IPS DF 4.7 (cell line): ENCODE data around the gene CD300LF.

Source experiments
- DNase-seq: peaks from one replicate; pipeline ENCODE4 v3.0.0-alpha.2; 2013; ENCODE audit warnings: low spot score; ENCODE audit errors: extremely low read depth

Gene CD300LF

DNA sequence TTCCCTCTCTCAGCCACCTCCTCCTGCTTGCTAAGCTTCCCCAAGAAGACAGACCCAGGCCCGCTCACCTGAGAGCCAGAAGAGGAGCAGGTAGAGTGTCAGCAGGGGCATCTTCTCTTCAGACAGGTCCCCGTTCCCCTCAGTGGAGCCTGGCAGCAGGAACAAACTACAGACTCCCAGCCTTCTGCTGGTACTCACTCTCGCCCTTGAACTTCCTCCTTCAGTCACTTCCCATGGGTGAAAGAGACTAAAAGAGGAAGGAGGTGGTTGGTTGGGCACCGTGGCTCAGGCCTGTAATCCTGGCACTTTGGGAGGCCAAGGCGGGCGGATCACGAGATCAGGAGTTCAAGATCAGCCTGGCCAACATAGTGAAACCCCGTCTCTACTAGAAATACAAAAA lies at the start of gene CD300LF:
Gene CD300LF, minus strand, starts transcription at position 168 of the 400 bp plus-strand sequence. Its CDS starts 57 bp downstream, at position 111.
- no peak for DNase-seq

DNA sequence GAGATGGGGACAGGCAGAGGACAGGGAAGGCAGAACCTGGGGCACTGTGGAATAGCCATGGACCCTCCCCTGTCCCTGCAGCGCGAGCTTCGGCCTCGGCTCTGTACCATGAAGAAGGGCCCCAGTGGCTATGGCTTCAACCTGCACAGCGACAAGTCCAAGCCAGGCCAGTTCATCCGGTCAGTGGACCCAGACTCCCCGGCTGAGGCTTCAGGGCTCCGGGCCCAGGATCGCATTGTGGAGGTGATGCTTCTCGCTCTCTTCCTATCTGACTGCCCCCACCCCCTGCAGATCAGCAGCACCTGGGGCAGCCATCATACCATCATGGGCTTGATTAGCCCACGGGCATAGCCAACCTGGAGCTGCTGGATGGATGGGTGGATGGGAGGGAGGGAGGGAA lies 49.2 kb upstream of the CD300LF start:
- no peak for DNase-seq

DNA sequence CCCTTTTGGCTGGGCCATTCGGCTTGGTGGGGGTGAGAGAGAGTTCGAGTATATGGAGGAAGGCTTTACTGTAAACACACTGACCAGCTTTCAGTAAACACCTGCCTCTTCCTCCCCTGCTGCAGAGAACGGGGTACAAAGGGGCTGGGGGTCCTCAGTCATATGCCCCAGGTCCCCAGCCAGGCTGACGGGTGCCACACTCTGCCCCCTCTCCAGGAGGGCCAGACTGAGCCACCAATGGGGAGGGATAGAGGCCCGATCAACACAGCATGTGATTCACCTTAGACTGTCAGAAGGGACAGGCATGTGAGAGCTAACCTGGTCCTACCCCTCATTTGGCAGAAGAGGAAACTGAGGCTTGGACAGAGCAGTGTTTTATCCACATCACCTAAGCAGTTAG lies 48.7 kb upstream of the CD300LF start:
- no peak for DNase-seq

DNA sequence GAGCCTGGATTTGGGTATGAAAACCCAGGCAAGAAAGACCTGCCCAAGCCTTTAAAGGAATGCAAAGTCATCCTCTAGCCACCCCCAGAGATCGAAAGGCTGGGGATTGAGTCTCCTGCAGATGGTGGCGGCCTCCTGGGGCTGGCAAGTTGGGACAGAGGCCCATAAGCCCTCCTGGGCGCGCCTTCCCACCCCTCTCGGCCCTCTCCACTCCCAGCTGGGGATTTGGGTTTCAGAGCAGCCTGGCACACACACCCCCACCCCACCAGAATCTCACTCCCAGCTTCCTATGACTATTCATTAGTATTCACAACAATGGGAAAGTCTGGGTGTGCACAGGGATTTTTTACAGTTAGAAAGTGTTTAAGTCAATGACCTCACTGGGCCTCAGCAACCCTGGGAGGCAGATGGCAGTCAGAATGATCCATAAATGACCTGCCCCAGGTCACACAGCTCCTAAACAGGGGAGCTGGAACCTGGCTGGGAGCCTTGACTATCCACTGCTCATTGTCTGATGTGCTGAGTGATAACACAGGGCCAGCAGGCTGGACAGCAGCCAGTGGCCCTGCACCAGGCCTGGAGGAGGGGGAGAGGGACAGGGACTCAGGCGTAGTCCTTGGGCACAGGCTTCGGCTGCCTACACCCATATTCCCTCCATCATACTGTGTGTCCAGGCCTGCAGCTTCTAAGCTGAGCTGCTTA lies 47.8 kb upstream of the CD300LF start:
- DNase-seq = no peak

DNA sequence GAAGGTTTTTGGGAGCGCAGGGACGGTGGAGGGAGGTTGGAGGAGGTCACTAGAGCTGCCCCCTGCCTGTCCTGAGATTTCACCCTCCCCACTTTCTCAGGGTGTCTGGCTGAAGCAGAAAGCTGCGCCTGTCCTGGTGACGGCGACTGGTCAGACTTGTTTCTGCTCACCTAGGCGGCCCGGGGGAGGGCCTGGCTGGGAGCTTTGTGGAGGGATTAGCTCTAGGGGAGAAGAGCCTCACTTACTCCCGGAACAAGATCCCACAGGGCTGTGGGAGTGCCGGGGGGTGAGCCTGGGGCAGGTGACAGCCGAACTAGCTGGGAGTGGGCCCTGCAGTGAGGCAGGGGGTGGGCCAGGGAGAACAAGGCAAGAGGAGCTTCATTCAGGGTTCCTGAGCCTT lies 47.2 kb upstream of the CD300LF start:
- DNase-seq = no peak

DNA sequence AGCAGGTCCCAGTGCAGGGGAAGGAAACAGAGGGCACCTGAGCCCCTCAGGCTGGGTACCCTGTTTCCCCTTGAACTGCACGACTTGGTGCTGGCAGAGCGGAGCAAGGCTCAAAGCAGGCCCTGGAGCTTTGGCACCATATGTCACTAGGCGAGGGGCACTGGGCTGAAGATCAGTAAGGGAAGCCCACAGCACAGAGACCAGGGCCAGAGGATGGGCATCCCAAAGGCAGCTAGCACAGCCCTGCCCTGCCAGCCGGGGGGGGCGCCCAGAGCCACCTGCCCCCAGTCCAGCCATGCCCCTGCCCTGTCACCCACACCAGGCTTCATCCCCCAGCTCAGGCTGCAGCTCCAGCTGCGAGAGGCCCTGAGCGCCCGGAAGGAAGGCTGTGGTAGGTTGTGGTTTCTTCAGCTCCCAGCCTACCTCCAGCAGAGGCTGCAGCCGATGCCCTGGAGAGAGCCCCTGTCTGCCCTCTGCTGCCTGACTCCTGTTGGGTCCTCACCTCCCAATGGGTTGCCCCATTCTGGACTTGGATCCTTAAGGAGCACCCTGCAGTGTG lies 46.6 kb upstream of the CD300LF start:
- no peak for DNase-seq

DNA sequence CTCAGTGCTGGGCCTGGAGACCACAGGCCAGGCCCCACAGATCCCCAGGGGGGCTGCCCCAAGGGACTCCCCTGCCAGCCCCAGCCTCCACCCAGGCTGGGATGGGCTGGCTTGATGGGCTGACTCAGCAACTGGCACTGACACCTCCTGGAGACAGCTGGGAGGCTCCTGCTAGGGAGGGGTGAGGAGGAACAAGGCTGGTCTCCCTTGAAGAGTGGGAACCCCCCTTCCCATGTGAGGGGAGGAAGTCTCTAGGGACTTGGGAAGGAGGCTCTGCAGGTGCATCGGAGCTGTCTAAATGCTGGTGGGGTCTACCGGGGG lies 46.1 kb upstream of the CD300LF start:
- DNase-seq = no peak

DNA sequence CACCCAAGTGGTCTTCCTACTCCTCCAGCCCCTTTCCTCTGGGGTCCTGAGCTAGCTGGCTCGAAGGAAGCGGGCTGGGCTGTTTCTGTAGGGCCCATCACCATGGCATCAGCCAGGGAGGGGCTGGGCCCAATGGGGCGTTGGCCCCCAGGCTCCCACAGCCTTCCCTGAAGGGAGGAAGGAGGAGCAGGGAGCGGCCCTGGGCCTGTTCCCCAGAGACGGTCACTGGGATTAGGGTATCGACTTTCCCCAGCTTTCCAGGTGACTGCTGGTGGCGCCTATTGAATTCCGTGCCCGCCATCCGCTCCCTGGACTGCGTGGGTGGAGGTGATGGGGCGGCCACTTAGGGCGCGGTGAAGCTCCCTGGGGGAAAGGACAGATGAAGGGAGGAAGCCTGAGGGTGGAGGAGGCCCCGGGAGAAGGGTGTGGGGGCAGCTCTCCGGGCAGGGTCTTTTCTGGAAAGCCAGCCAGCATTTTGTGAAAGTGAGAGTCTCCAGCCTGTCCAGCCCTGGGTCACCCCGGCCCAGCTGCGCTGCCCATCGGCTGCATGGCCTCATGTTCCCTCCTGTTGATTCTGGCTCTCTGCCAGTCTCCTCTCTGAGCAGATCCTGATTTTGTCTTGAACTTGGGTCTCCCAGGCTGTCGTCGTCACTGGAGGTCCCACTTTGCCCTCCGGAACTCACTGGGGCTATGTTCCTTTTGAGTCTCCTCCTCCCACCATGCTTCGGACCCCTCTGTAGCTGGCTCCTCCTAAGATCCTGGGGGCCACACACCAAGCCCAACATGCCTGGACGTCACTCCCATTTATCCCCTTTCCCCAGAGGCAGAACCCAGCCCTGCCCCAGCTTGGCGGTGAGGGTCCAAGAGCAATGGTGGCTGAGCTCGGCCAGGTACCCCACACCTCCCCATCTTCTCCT lies 45.5 kb upstream of the CD300LF start:
- no peak for DNase-seq

DNA sequence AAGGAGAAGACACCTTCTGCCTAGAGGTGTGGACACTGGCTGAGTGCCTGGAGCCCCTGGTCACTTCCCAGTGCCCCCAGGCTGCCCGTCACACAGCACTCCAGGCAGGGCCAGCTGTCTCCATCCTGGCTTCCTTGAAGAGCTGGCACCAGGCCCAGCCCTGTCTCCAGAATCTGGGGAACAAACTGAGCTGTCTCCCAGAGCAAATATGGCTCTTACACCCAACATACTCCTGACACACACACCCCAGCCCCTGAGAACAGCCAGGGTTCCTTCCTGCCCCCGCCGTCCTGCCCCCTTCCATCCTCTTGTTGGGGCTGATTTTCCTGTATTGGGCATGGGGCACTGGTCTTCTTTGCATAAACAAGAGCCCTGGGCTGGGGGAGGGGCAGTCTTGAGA lies 44.8 kb upstream of the CD300LF start:
- no peak for DNase-seq

DNA sequence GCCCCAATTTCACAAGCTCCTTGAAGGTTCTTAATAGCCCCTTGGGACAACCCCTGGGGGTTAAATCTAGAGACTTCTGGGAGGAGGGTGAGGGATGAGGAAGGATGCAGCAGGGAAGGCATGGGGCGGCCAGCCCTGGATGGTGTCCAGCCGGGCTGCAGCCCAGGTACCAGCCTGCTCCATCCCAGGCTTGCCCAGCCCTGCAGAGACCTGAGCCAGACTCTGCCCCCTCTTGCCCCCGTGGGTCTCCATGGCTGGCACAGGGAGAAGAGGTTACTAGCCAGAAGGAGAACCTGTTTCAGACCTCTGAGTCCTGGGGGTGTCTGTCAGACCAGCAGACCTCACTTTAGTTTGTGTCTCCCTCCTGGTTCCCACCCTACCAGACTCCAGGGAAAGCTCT lies 44.2 kb upstream of the CD300LF start:
- no peak for DNase-seq

DNA sequence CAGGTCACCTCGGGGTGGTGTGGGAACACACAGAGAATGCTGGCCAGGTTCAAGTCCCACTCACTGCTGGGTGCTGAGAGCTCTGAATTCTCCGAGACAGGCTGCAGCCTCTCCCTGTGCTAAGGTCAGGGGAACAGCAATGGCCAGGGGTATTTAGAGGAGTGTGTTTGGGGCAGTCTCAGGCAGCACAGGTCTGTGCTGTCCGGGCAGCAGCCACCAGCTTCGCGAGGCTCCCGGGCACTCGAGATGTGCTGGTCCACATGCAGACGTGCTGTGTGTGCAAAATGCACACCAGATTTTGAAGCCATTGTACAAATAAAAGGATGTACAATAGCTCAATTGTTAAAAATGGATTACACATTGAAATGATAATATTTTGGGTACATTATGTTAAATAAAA lies 42.8 kb upstream of the CD300LF start:
- no peak for DNase-seq

DNA sequence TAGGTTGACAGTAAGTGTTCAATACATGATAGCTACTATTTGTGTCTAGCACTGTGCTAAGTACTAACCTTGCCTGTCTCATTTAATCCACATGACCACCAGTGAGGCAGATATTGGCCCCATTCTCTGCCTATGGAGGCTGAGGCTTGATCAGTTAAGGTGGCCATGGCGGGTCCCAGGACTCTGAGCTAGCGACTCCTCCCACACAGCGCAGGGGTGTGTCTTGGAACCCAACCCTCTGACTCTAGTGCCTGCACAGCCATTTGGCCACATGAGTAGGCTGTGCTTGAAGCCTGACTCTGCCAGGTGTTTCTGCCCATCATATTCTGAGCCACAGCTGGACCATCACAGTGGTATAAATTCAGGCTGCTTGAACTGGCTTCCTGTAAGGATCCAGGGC lies 42.1 kb upstream of the CD300LF start:
- DNase-seq = no peak

DNA sequence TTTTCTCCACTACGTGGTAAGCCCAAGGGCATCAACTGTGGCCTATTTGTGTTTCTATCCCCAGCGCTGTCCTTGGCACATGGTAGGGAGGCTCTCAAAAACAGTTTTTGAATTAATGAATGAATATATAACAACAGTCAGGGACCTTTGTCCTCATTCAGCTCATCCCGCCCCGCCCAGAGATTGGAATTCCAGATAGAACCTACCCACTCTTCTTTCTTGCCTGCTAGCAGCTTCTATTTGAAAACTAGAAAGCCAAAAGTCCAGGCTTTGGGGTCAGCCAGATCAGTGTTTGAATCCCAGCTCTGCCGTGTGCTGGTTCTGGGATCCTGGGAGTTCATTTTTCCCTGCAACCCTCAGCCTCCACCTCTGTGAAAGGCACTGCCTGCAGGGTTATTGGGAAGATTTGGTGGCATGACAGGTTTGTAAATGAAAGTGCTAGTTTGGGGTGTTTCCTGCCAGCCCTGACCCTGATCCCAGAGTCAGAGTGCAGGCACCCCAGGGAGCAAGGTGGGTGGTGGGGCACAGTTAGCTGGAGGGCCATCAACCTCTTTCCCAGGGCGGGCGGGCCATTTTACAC lies 40.2 kb upstream of the CD300LF start:
- no peak for DNase-seq

DNA sequence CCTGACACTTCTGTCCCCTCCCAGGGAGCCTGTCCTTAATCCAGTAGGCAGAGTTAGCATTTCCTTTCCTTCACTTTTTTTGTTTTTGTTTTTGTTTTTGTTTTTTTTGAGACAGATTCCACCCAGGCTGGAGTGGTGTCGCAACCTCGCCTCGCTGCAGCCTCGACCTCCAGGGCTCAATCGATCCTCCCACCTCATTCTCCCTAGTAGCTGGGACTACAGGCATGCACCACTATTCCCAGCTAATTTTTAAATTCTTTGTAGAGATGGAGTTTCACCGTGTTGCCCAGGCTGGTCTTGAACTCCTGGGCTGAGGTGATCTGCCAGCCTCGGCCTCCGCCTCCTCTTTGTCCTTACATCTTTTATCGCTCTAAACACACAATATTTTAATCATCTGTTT lies 39.7 kb upstream of the CD300LF start:
- DNase-seq = no peak

DNA sequence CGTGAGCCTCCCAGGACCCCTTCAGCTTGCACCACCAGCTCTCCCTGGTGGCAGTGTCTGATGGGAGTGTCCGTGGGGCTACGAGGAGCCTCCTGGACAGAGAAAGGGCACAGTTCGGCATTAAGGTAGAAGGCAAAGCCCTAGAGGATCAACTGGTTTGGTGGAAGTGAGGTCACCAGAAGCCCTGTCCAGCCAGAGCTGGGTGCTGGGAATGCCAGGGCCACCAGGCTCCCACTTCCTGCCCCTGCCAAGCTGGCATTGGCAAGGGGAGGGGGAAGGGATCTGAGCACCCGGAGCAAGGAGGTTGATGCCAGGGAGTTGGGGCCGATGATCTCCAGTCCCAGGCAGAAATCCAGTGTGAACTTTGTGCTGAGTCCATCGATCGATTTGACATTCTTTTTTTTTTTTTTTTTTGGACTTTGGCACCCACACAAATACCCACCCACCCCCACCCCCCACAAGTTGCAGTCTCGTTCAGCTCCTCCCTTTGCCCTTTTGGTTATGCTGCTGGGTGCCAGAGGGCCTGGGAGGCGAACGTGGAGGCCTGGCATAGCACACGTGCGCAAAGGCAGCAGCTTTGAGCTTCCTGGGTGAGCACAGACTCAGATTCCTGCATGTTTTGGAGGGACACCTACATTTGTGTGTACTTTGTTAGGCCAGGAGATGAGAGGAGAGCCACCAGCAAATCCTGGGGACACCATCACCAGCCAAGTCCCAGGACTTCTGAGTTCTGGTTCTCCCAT lies 37.8 kb upstream of the CD300LF start:
- no peak for DNase-seq

DNA sequence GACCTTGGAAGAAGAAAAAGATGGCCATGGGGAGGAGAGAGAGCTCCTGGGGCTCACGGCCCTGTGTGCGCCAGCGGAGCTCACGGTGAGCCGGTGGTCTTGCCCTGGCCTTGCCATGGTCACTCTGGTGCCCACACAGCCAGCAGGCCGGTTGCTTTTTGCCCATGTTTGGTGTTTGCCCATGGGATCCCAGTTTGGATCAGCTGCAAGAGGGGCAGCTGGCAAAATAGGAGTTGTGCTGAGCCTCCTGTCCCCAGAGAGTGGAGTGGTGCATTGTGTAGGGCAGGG lies 37.3 kb upstream of the CD300LF start:
- DNase-seq = no peak

DNA sequence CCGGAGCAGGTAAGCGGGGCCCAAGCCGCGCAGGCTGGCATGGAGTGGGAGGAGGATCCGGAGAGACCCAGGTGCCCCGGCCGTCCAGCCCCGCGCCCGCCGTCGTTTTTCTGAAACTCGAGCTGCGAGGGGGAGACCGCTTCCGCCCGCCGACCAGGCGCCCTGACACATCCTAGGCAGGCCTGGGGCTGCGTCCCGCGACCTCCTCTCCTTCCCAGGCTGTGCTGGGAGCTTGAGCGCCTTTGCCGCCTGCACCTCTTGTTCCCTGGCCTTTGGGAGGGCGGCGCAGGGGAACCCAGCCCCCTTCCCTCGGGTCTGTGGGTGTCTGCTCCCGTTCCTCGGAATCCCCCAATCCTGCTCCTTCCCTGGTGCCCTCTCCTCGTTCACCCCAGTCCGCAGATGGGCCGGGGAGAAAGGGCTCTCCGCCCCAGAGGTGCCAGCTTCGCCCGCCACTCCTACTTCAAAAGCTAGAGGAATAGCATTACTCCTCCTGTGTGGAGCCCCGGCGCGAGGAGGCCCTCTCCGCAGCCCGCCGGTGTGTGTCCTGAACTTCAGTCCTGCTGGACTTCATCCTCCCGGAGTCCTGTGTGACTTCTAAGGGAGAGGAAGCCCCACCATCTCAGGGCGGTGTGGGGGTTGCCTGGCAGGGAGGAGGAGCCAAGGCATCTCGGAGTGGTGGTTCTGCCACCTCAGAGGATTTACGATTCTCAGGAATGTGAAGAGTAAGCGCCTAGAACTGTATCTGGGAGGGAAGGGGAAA lies 36.7 kb upstream of the CD300LF start:
- no peak for DNase-seq

DNA sequence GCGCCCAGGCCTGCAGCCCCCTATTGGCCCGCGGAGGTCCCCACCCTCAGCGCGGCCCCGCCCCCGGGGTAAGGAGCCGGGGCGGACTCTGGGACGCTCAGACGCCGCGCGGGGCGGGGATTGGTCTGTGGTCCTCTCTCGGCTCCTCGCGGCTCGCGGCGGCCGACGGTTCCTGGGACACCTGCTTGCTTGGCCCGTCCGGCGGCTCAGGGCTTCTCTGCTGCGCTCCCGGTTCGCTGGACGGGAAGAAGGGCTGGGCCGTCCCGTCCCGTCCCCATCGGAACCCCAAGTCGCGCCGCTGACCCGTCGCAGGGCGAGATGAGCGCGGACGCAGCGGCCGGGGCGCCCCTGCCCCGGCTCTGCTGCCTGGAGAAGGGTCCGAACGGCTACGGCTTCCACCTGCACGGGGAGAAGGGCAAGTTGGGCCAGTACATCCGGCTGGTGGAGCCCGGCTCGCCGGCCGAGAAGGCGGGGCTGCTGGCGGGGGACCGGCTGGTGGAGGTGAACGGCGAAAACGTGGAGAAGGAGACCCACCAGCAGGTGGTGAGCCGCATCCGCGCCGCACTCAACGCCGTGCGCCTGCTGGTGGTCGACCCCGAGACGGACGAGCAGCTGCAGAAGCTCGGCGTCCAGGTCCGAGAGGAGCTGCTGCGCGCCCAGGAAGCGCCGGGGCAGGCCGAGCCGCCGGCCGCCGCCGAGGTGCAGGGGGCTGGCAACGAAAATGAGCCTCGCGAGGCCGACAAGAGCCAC lies 36.0 kb upstream of the CD300LF start, which contains the start of gene NHERF1:
Gene NHERF1, plus strand, starts transcription at position 100 of the 750 bp plus-strand sequence. Its CDS starts 219 bp downstream, at position 319.
- DNase-seq = no peak

DNA sequence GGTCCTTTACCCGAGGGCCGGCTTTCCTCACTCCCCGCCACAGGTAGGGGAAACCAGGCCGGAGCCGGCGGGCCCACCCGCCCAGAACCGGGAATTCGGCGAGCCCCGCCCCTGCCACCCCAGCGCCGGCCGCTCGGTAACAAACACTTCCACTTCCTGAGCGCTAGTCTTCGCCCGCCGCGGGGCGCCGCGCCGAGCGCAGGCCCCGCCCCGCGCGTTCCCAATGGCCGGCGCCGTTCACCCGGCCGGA lies 35.5 kb upstream of the CD300LF start:
- no peak for DNase-seq

DNA sequence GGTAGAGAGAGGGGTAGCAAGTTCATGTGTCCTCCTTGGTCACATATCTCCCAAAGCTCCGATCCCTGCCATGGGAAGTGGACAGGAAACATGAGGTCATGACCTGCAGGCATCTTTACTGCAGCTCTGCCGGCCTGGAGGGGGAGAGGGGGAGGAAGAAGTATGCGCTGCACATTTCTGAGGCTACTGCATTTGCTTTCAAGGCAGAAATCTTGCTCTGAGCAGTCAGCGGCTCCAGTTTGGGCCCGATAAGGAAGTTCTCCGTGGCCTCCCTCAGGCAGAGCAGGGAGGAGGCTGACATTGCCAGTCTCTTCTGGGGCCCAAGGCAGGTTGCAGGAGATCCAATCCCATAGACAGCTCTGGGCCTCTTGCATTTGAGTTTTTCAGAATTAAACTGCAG lies 34.2 kb upstream of the CD300LF start:
- no peak for DNase-seq
